Panc1 (cell line): ENCODE results near the gene TMEM163.

ENCODE experiments used
- POLR2AphosphoS5 ChIP-seq: IDR thresholded peaks from 2 replicates; pipeline ENCODE4 v1.6.1; 2012; ENCODE audit warnings: mild to moderate bottlenecking, low read depth, low read length, moderate library complexity
- SIN3A ChIP-seq: IDR thresholded peaks from 2 replicates; pipeline ENCODE4 v1.6.1; 2012; ENCODE audit warnings: low read depth, mild to moderate bottlenecking, low read length, moderate library complexity, borderline replicate concordance; ENCODE audit not compliant: insufficient read depth
- TF ChIP-seq, protein P1 (sequence below): fragments of 450-650 bp; IDR thresholded peaks from 2 replicates; pipeline ENCODE4 v1.5.1; 2017; ENCODE audit warnings: mild to moderate bottlenecking

DNA sequence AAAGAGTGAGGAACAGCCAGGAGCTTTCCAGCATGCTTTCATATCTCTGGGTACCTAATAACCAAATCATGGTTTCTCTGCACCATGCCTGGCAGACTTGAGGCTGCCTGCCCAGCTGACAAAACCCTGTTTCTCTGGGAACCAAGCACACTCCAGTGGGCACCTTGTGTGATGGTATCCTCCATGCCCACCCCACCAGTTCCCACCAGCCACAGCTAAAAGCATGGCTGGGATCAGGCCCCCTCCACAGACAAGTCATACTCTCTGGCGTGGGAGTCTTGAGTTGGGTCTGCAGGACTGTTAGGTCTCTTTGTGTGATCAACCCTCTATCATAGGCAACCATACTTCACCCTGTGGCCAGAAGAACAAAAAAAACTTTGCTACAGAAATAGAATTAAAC is 56.0 kb downstream of the TMEM163 start:
- TF ChIP-seq, protein P1, sequence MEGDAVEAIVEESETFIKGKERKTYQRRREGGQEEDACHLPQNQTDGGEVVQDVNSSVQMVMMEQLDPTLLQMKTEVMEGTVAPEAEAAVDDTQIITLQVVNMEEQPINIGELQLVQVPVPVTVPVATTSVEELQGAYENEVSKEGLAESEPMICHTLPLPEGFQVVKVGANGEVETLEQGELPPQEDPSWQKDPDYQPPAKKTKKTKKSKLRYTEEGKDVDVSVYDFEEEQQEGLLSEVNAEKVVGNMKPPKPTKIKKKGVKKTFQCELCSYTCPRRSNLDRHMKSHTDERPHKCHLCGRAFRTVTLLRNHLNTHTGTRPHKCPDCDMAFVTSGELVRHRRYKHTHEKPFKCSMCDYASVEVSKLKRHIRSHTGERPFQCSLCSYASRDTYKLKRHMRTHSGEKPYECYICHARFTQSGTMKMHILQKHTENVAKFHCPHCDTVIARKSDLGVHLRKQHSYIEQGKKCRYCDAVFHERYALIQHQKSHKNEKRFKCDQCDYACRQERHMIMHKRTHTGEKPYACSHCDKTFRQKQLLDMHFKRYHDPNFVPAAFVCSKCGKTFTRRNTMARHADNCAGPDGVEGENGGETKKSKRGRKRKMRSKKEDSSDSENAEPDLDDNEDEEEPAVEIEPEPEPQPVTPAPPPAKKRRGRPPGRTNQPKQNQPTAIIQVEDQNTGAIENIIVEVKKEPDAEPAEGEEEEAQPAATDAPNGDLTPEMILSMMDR, result no peak
- TF ChIP-seq POLR2AphosphoS5, result no peak
- TF ChIP-seq SIN3A, result no peak
